ENCODE data around the gene AGBL2. TPM values are rescaled to one million over a fixed set of nuclear protein-coding genes. Genes with fewer than 3 reads are reported as not detected.
A peak's percentile ranks its signal among the peaks of the same experiment; 100 is the strongest.

The AGBL2 gene
- total and polyA plus RNA-seq, 9 of the 15 experiments (the other 6 are each of a cell fraction or from before 2014, with no cell fraction given), result 0.57 to 6.5 (median 1.3) TPM

- TF ChIP-seq, protein P1, sequence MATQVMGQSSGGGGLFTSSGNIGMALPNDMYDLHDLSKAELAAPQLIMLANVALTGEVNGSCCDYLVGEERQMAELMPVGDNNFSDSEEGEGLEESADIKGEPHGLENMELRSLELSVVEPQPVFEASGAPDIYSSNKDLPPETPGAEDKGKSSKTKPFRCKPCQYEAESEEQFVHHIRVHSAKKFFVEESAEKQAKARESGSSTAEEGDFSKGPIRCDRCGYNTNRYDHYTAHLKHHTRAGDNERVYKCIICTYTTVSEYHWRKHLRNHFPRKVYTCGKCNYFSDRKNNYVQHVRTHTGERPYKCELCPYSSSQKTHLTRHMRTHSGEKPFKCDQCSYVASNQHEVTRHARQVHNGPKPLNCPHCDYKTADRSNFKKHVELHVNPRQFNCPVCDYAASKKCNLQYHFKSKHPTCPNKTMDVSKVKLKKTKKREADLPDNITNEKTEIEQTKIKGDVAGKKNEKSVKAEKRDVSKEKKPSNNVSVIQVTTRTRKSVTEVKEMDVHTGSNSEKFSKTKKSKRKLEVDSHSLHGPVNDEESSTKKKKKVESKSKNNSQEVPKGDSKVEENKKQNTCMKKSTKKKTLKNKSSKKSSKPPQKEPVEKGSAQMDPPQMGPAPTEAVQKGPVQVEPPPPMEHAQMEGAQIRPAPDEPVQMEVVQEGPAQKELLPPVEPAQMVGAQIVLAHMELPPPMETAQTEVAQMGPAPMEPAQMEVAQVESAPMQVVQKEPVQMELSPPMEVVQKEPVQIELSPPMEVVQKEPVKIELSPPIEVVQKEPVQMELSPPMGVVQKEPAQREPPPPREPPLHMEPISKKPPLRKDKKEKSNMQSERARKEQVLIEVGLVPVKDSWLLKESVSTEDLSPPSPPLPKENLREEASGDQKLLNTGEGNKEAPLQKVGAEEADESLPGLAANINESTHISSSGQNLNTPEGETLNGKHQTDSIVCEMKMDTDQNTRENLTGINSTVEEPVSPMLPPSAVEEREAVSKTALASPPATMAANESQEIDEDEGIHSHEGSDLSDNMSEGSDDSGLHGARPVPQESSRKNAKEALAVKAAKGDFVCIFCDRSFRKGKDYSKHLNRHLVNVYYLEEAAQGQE (IDR thresholded peaks at IDR 0.05; ENCODE audit: borderline replicate concordance), result peak; percentile 69; the same call in 1 of the 2 replicates
- TF ChIP-seq, protein P1 (CRISPR knock-in tag; IDR thresholded peaks at IDR 0.05; ENCODE audit: low read depth), result no peak
- TF ChIP-seq KAT7 (CRISPR knock-in tag; IDR thresholded peaks at IDR 0.05; ENCODE audit: borderline replicate concordance) (no peak), U2AF1 (optimal IDR thresholded peaks at IDR 0.05; ENCODE audit: low read depth, low read length) (no peak), POLR2A (conservative IDR thresholded peaks at IDR 0.05) (peak; percentile 28; the same call in 1 of the 2 replicates), CBX2 (IDR thresholded peaks at IDR 0.05; ENCODE audit: insufficient read depth, low read length, poor library complexity, severe bottlenecking) (no peak), HNRNPH1 (optimal IDR thresholded peaks at IDR 0.05; ENCODE audit: low read depth, low read length) (no peak), ZBTB7A (IDR thresholded peaks at IDR 0.05; ENCODE audit: borderline replicate concordance, control insufficient read depth, low read depth, low read length) (no peak), RFX1 (IDR thresholded peaks at IDR 0.05) (no peak), ERF (CRISPR knock-in tag; IDR thresholded peaks at IDR 0.05) (no peak), MECOM (CRISPR knock-in tag; IDR thresholded peaks at IDR 0.05) (no peak), NCOA4 (IDR thresholded peaks at IDR 0.05; ENCODE audit: partially characterized antibody) (no peak), HDAC1 (IDR thresholded peaks at IDR 0.05) (no peak), THRAP3 (IDR thresholded peaks at IDR 0.05; ENCODE audit: borderline replicate concordance) (no peak)
- TF ChIP-seq, protein P2, sequence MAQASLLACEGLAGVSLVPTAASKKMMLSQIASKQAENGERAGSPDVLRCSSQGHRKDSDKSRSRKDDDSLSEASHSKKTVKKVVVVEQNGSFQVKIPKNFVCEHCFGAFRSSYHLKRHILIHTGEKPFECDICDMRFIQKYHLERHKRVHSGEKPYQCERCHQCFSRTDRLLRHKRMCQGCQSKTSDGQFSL (CRISPR knock-in tag; IDR thresholded peaks at IDR 0.05), result no peak
- TF ChIP-seq, protein P2 (tag; IDR thresholded peaks at IDR 0.05), result no peak
- TF ChIP-seq, protein P3, sequence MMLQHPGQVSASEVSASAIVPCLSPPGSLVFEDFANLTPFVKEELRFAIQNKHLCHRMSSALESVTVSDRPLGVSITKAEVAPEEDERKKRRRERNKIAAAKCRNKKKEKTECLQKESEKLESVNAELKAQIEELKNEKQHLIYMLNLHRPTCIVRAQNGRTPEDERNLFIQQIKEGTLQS (IDR thresholded peaks at IDR 0.05), result no peak
- TF ChIP-seq, protein P3 (CRISPR knock-in tag; conservative IDR thresholded peaks at IDR 0.05), result no peak
These were observed 98.3 kb downstream of the AGBL2 start (continued) for GRCh38 chr11:47616726-47617416.

Data from K562 (cell line).